ENCODE data around the gene CACNG3. TPM values are rescaled to one million over a fixed set of nuclear protein-coding genes. Genes with fewer than 3 reads are reported as not detected.

The CACNG3 gene
- total RNA-seq, 2 donors from 2014 or later = not detected

DNA sequence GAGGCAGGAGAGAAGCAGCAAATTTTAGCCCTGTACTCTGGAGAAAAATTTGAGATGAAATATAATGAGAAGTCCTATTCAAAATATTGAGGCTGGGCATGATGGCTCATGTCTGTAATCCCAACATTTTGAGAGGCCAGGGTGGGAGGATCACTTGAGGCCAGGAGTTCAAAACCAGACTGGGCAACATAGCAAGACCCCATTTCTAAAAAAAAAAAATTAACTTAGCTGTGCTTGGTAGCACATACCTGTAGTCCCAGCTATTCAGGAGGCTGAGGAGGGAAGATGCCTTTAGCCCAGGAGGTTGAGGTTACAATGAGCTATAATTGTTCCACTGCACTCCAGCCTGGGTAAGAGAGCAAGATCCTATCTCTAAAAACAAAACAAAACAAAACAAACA is 103.4 kb downstream of the CACNG3 start:
- Histone ChIP-seq H3K27me3 (replicated peaks; ENCODE audit: insufficient read depth) (no peaks in the 10 kb centered on the region), H3K27ac (no peak overlapping the region), H3K9me3 (no peaks in the 10 kb centered on the region), H3K4me1 (replicated peaks) (no peaks in the 10 kb centered on the region), H3K36me3 (no peaks in the 10 kb centered on the region), H3K4me3 (no peak overlapping the region)
- no peak for DNase-seq (ENCODE audit: low spot score)
- TF ChIP-seq POLR2AphosphoS5 (IDR thresholded peaks at IDR 0.05) (no peak), POLR2A (IDR thresholded peaks at IDR 0.05) (no peak)
- TF ChIP-seq, protein P1, sequence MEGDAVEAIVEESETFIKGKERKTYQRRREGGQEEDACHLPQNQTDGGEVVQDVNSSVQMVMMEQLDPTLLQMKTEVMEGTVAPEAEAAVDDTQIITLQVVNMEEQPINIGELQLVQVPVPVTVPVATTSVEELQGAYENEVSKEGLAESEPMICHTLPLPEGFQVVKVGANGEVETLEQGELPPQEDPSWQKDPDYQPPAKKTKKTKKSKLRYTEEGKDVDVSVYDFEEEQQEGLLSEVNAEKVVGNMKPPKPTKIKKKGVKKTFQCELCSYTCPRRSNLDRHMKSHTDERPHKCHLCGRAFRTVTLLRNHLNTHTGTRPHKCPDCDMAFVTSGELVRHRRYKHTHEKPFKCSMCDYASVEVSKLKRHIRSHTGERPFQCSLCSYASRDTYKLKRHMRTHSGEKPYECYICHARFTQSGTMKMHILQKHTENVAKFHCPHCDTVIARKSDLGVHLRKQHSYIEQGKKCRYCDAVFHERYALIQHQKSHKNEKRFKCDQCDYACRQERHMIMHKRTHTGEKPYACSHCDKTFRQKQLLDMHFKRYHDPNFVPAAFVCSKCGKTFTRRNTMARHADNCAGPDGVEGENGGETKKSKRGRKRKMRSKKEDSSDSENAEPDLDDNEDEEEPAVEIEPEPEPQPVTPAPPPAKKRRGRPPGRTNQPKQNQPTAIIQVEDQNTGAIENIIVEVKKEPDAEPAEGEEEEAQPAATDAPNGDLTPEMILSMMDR (IDR thresholded peaks at IDR 0.05) = no peak
- intact Hi-C loops (cut with DNase I) = no loop called here

DNA sequence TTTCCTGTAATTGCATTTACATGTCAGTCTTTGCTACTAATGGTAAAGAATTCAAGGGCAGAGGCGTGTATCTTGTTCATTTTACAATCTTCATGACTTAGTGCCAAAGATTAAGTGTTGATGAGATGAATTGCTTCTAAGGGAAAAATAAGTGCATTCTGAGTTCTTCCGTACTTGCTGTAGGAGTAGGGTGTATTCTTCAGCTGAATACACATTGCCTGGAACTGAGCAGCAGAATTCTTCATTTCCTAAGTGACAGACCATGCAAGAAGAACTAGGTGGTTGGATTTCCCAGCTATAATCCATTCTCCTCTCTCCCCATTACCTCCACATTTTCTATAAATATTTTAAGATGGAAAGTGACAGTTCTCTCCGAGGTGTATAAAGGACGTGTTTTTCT is 104.8 kb downstream of the CACNG3 start:
- 76% methylated on average over 4 of the region's 4 CpGs for WGBS
- H3K27me3 ChIP-seq (replicated peaks; ENCODE audit: insufficient read depth) = no peaks in the 10 kb centered on the region
- no peak overlapping the region for H3K4me3 ChIP-seq
- no peaks in the 10 kb centered on the region for H3K36me3 ChIP-seq
- no peak for DNase-seq (ENCODE audit: low spot score)
- no peaks in the 10 kb centered on the region for H3K4me1 ChIP-seq (replicated peaks)
- intact Hi-C loops (cut with DNase I) = no loop called here
- TF ChIP-seq POLR2AphosphoS5 (IDR thresholded peaks at IDR 0.05) (no peak), POLR2A (IDR thresholded peaks at IDR 0.05) (no peak)
- TF ChIP-seq, protein P1 (IDR thresholded peaks at IDR 0.05) = no peak
- H3K9me3 ChIP-seq = no peaks in the 10 kb centered on the region
- H3K27ac ChIP-seq = no peak overlapping the region

DNA sequence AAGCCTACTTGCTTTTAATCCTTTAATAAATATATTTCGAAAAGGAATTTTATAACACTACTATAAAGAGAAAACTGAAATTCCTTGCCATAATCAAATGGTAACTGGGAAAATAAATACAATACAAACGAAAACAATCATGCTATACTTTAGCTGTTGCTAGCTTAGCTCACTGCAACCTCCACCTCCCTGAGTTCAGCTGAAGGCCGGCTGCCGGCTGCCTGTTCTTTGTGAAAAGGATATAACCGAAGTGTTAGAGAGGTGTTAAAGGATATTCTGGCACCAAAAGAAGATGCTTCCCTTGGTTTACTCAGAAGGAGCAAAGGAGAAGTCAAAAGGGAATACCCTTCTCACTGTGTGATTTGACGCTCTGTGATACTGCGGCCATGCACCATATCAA is 108.5 kb downstream of the CACNG3 start:
- Histone ChIP-seq H3K27ac (no peak overlapping the region), H3K9me3 (no peaks in the 10 kb centered on the region), H3K4me1 (replicated peaks) (no peaks in the 10 kb centered on the region), H3K27me3 (replicated peaks; ENCODE audit: insufficient read depth) (no peaks in the 10 kb centered on the region), H3K36me3 (no peaks in the 10 kb centered on the region), H3K4me3 (no peak overlapping the region)
- intact Hi-C loops (cut with DNase I) = no loop called here
- WGBS = 63% methylated on average over 7 of the region's 7 CpGs
- TF ChIP-seq, protein P1 (IDR thresholded peaks at IDR 0.05) = no peak
- no peak for TF ChIP-seq POLR2A (IDR thresholded peaks at IDR 0.05)
- no peak for TF ChIP-seq POLR2AphosphoS5 (IDR thresholded peaks at IDR 0.05)
- no peak for DNase-seq (ENCODE audit: low spot score)

DNA sequence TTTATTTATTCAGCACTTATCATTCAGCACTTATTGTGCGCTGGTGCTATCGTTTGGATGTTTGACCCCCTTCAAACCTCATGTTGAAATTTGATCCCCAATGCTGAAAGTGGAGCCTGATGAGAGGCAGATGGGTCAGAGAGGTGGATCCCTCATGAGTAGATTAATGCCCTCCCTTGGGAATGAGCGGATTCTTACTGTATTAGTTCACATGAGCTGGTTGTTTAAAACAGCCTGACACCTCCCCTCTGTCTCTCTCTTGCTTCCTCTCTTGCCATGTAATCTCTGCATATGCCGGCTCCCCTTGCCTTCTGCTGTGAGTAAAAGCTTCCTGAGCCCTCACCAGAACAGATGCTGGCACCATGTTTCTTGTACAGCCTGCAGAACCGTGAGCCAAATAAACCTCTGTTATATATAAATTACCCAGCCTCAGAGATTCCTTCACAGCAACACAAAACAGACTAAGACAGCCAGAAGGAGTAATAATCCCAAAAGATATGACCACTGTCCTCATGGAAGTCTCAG is 111.1 kb downstream of the CACNG3 start:
- intact Hi-C loops (cut with DNase I) = no loop called here
- 74% methylated on average over 5 of the region's 5 CpGs for WGBS
- DNase-seq (ENCODE audit: low spot score) = no peak
- no peaks in the 10 kb centered on the region for H3K4me1 ChIP-seq (replicated peaks)
- no peaks in the 10 kb centered on the region for H3K27me3 ChIP-seq (replicated peaks; ENCODE audit: insufficient read depth)
- no peak overlapping the region for H3K4me3 ChIP-seq
- no peak for TF ChIP-seq POLR2A (IDR thresholded peaks at IDR 0.05)
- H3K9me3 ChIP-seq = no peaks in the 10 kb centered on the region
- no peak overlapping the region for H3K27ac ChIP-seq
- H3K36me3 ChIP-seq = no peaks in the 10 kb centered on the region

DNA sequence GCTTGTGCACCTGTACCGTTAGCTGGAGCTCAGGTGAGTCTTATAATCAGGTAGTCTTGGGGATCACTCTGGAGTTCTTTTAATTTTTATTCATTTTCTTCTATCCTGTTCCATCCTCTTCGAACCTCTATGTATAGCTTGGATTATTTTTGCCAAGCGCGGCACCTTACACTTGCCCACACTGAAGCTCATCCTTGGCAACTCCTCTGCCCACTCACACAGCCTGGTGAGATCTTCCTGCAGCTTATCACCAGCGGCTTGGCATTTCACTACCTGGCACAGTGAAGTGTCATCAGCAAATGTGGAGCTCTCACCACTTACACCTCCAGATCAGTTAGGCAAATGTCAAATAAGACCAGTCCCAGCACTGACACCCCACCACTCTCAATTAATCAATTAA is 116.7 kb downstream of the CACNG3 start:
- Histone ChIP-seq H3K27ac (no peak overlapping the region), H3K36me3 (no peaks in the 10 kb centered on the region), H3K4me3 (no peak overlapping the region), H3K9me3 (no peaks in the 10 kb centered on the region), H3K27me3 (replicated peaks; ENCODE audit: insufficient read depth) (no peaks in the 10 kb centered on the region), H3K4me1 (replicated peaks) (no peaks in the 10 kb centered on the region)
- intact Hi-C loops (cut with DNase I) = no loop called here
- no peak for TF ChIP-seq POLR2A (IDR thresholded peaks at IDR 0.05)
- TF ChIP-seq, protein P1 (IDR thresholded peaks at IDR 0.05) = no peak
- no peak for TF ChIP-seq POLR2AphosphoS5 (IDR thresholded peaks at IDR 0.05)
- DNase-seq (ENCODE audit: low spot score) = no peak
- WGBS = 91% methylated on average over 5 of the region's 5 CpGs
